Activated CD4-positive, alpha-beta T cell treated with anti-CD3 and anti-CD28 coated beads, Interleukin-2, amount 10 ng/mL, durations not matched to agents 24 days and 14 days (primary cell): ENCODE measurements around the gene KRTAP12-3. TPM values are rescaled to one million over a fixed set of nuclear protein-coding genes. Genes with fewer than 3 reads are reported as not detected.
A peak's percentile ranks its signal among the peaks of the same experiment; 100 is the strongest.
"Not testable (repeated sequence)": the region's sequence is repeated elsewhere in the genome, so short reads cannot be mapped to it uniquely, and the experiment has no call there.

Experiments
- DNase-seq: peaks from one replicate; pipeline ENCODE4 v3.0.0; 2022
- H3K27ac Mint-ChIP-seq: one replicate; pipeline ENCODE4 v1.8.0; 2022; ENCODE audit warnings: mild to moderate bottlenecking, mixed read lengths
- H3K27me3 Mint-ChIP-seq: one replicate; pipeline ENCODE4 v1.8.0; 2022; ENCODE audit warnings: mixed read lengths
- H3K36me3 Mint-ChIP-seq: one replicate; pipeline ENCODE4 v1.8.0; 2022; ENCODE audit warnings: low read depth, mild to moderate bottlenecking, mixed read lengths
- H3K4me1 Mint-ChIP-seq: one replicate; pipeline ENCODE4 v1.8.0; 2021; ENCODE audit warnings: mixed read lengths
- H3K4me3 Mint-ChIP-seq: one replicate; pipeline ENCODE4 v1.8.0; 2022; ENCODE audit warnings: mild to moderate bottlenecking, moderate library complexity, mixed read lengths
- H3K9me3 Mint-ChIP-seq: one replicate; pipeline ENCODE4 v1.8.0; 2021; ENCODE audit warnings: mixed read lengths
- intact Hi-C: fragments of 100-400 bp; cut with micrococcal nuclease; formaldehyde crosslinking; loops from one replicate; pipeline ENCODE4 v1.15.1; 2023
- total RNA-seq: library from RNA; stranded (reverse); gene quantifications from 2 replicates; pipeline ENCODE4 v1.2.3, GENCODE V29; 2022

KRTAP12-3 gene
- total RNA-seq, 1 donor from 2014 or later = not detected

GRCh38 chr21:44636209-44637017 is 21.3 kb upstream of the KRTAP12-3 start:
- Mint-ChIP-seq H3K9me3 (peaks cover 37% of the 10 kb centered on the region), H3K27ac (no peak overlapping the region), H3K4me3 (no peak overlapping the region), H3K36me3 (peaks cover 6% of the 10 kb centered on the region), H3K4me1 (peaks cover 2% of the 10 kb centered on the region), H3K27me3 (peaks cover 14% of the 10 kb centered on the region)
- intact Hi-C loops = no loop called here
- no peak for DNase-seq

- intact Hi-C loops = no loop called here
- no peaks in the 10 kb centered on the region for H3K4me1 Mint-ChIP-seq
- peaks cover 30% of the 10 kb centered on the region for H3K9me3 Mint-ChIP-seq
These were observed 20.5 kb upstream of the KRTAP12-3 start, which contains the start of gene KRTAP10-10 for GRCh38 chr21:44637018-44637850. KRTAP10-10 (plus strand) TSS chr21:44637356; CDS start chr21:44637418, 62 bp downstream.

GRCh38 chr21:44637851-44638348 is 19.8 kb upstream of the KRTAP12-3 start:
- H3K4me1 Mint-ChIP-seq, DNase-seq, intact Hi-C loops: not testable (repeated sequence)

More at GRCh38 chr21:44637018-44637850, 20.5 kb upstream of the KRTAP12-3 start, which contains the start of gene KRTAP10-10:
- peaks cover 13% of the 10 kb centered on the region for H3K27me3 Mint-ChIP-seq
- DNase-seq = no peak
- no peak within 1 kb of the TSS for H3K4me3 Mint-ChIP-seq
- peaks cover 3% of the 10 kb centered on the region for H3K36me3 Mint-ChIP-seq
- no peak within 1 kb of the TSS for H3K27ac Mint-ChIP-seq

GRCh38 chr21:44638506-44639330 is 19.0 kb upstream of the KRTAP12-3 start:
- H3K36me3 Mint-ChIP-seq, DNase-seq, H3K4me1 Mint-ChIP-seq, H3K27ac Mint-ChIP-seq, intact Hi-C loops, H3K4me3 Mint-ChIP-seq: not testable (repeated sequence)
- peaks cover 10% of the 10 kb centered on the region for H3K27me3 Mint-ChIP-seq
- H3K9me3 Mint-ChIP-seq = peaks cover 34% of the 10 kb centered on the region

More at GRCh38 chr21:44637851-44638348, 19.8 kb upstream of the KRTAP12-3 start:
- Mint-ChIP-seq H3K27me3 (peaks cover 13% of the 10 kb centered on the region), H3K9me3 (peaks cover 32% of the 10 kb centered on the region)
- H3K36me3 Mint-ChIP-seq, H3K4me3 Mint-ChIP-seq, H3K27ac Mint-ChIP-seq: not testable (repeated sequence)

- Mint-ChIP-seq H3K9me3 (peaks cover 28% of the 10 kb centered on the region), H3K36me3 (peaks cover 2% of the 10 kb centered on the region), H3K4me1 (no peaks in the 10 kb centered on the region), H3K27ac (no peak overlapping the region), H3K27me3 (peaks cover 9% of the 10 kb centered on the region), H3K4me3 (no peak overlapping the region)
- peak; percentile 48 for DNase-seq
- intact Hi-C loops = no loop called here
These were observed 18.4 kb upstream of the KRTAP12-3 start for GRCh38 chr21:44639331-44639655.

GRCh38 chr21:44640761-44641160 is 17.0 kb upstream of the KRTAP12-3 start:
- no peak overlapping the region for H3K4me3 Mint-ChIP-seq
- DNase-seq = no peak
- H3K9me3 Mint-ChIP-seq = peaks cover 31% of the 10 kb centered on the region
- intact Hi-C loops = no loop called here
- H3K4me1 Mint-ChIP-seq = no peaks in the 10 kb centered on the region
- no peak overlapping the region for H3K27ac Mint-ChIP-seq
- peaks cover 5% of the 10 kb centered on the region for H3K27me3 Mint-ChIP-seq
- peaks cover 7% of the 10 kb centered on the region for H3K36me3 Mint-ChIP-seq

GRCh38 chr21:44643741-44644310 is 13.9 kb upstream of the KRTAP12-3 start:
- Mint-ChIP-seq H3K27me3 (peaks cover 6% of the 10 kb centered on the region), H3K4me1 (peaks cover 2% of the 10 kb centered on the region), H3K4me3 (no peak overlapping the region), H3K36me3 (peaks cover 7% of the 10 kb centered on the region), H3K27ac (no peak overlapping the region), H3K9me3 (peaks cover 31% of the 10 kb centered on the region)
- DNase-seq = peak; percentile 44
- intact Hi-C loops = no loop called here

- H3K4me3 Mint-ChIP-seq = no peak overlapping the region
- H3K4me1 Mint-ChIP-seq = peaks cover 2% of the 10 kb centered on the region
- peaks cover 29% of the 10 kb centered on the region for H3K9me3 Mint-ChIP-seq
- H3K27ac Mint-ChIP-seq = no peak overlapping the region
- peaks cover 7% of the 10 kb centered on the region for H3K36me3 Mint-ChIP-seq
- DNase-seq = no peak
- H3K27me3 Mint-ChIP-seq = peaks cover 6% of the 10 kb centered on the region
- intact Hi-C loops = no loop called here
These were observed 12.9 kb upstream of the KRTAP12-3 start for GRCh38 chr21:44644878-44645277.

- H3K27ac Mint-ChIP-seq, H3K4me3 Mint-ChIP-seq, DNase-seq, H3K36me3 Mint-ChIP-seq, intact Hi-C loops, H3K27me3 Mint-ChIP-seq, H3K4me1 Mint-ChIP-seq: not testable (repeated sequence)
- H3K9me3 Mint-ChIP-seq = peaks cover 19% of the 10 kb centered on the region
These were observed 11.1 kb upstream of the KRTAP12-3 start, which contains the start of gene KRTAP10-11 for GRCh38 chr21:44646366-44647221. KRTAP10-11 (plus strand) TSS chr21:44646414; CDS start chr21:44646459, 45 bp downstream.

GRCh38 chr21:44647222-44647552 is 10.5 kb upstream of the KRTAP12-3 start:
- no peak for DNase-seq
- H3K4me3 Mint-ChIP-seq = no peak overlapping the region
- H3K4me1 Mint-ChIP-seq = peaks cover 2% of the 10 kb centered on the region
- H3K27ac Mint-ChIP-seq = no peak overlapping the region
- H3K27me3 Mint-ChIP-seq = peaks cover 2% of the 10 kb centered on the region
- peaks cover 7% of the 10 kb centered on the region for H3K36me3 Mint-ChIP-seq
- peaks cover 19% of the 10 kb centered on the region for H3K9me3 Mint-ChIP-seq
- intact Hi-C loops = no loop called here

GRCh38 chr21:44648557-44649311 is 9.0 kb upstream of the KRTAP12-3 start:
- Mint-ChIP-seq H3K27ac (no peak overlapping the region), H3K36me3 (peaks cover 7% of the 10 kb centered on the region), H3K4me3 (no peak overlapping the region), H3K27me3 (peaks cover 2% of the 10 kb centered on the region), H3K4me1 (peaks cover 3% of the 10 kb centered on the region), H3K9me3 (peaks cover 8% of the 10 kb centered on the region)
- DNase-seq = no peak
- intact Hi-C loops = no loop called here
